Measurements from ENCODE around the gene KRTAP9-2.
"Not testable (repeated sequence)": the region's sequence is repeated elsewhere in the genome, so short reads cannot be mapped to it uniquely, and the experiment has no call there.

The KRTAP9-2 gene, protein sequence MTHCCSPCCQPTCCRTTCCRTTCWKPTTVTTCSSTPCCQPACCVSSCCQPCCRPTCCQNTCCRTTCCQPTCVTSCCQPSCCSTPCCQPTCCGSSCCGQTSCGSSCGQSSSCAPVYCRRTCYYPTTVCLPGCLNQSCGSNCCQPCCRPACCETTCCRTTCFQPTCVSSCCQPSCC

DNA sequence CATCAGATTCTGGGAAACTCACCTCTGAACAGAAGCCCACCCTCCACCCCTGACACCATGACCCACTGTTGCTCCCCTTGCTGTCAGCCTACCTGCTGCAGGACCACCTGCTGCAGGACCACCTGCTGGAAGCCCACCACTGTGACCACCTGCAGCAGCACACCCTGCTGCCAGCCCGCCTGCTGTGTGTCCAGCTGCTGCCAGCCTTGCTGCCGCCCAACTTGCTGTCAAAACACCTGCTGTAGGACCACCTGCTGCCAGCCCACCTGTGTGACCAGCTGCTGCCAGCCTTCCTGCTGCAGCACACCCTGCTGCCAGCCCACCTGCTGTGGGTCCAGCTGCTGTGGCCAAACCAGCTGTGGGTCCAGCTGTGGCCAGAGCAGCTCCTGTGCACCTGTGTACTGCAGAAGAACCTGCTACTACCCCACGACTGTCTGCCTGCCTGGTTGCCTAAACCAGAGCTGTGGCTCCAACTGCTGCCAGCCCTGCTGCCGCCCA, at the start of gene KRTAP9-2:
KRTAP9-2 (plus strand) TSS at position 51 of the 498 bp plus-strand sequence; CDS start at position 58, 7 bp downstream.
- not testable (repeated sequence) for DNase-seq

DNA sequence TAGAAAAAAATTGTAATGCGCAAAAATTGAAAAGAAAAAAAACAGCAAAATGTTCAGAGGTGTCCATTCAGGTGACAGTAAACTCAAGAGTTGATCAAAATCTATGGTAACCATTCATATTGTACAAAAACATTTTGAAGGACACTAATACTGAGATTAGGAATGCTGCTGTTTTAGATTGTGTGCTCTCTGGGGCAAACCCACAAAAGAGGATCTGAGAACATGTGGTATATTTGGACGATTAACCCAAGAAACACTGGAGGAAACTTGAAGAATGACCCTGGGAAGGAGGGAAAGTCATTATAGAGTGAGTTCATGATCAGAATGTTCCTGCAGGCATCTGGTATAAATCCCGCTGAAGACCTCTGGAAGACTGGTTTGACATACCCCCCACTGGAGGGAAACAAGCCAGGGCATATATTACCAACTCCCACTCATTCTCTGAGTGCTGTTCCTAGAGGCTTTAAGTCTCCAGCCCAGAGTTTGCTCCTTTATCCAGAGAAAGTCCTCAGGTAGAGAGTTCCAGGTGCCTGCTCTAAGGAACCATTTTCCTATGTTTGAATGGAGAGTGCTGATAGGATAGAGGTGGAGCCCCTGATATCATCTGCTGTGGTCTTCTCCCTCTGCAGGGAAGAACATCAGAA, 49.6 kb upstream of the KRTAP9-2 start:
- no peak for DNase-seq

DNA sequence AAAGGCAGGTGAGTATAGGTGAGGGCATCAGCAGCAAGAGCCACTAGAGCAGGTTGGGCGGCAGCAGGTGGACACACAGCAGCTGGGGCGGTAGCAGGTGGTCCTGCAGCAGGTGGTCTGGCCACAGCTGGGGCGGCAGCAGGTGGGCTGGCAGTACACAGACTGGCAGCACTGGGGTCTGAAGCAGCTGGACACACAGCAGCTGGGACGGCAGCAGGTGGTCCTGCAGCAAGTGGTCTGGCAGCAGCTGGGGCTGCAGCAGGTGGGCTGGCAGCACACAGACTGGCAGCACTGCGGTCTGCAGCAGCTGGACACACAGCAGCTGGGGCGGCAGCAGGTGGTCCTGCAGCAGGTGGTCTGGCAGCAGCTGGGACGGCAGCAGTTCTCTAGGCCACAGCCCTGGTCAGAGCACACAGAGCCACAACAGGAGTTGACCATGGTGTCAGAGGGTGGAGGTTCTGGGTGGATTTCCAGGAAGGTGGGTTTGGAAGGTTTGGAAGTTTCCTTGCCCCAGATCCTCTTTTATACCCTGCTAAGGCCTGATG, 48.6 kb upstream of the KRTAP9-2 start, which contains the start of gene KRTAP4-2:
KRTAP4-2 (minus strand) TSS at position 495 of the 545 bp plus-strand sequence; CDS start at position 438, 57 bp downstream.
- no peak for DNase-seq

DNA sequence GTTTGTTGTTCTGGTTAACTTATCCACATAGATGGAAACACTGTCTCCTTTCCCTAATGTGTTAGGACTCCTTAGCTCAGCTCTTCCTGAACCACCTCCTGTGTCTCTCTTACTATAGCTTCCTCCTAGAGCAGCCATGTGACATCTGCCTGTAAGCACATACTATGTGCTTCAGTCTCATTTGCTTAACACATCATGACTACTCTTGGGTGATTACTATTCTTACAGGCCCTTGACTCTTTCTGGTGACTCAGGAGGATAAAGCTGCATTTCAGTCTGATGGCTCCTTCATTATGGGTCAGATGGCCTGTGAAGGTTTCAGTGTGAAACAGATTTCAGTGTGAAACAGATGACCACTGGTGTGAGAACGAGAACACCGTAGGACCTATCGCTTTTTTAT, 48.1 kb upstream of the KRTAP9-2 start:
- DNase-seq = peak; percentile 22

DNA sequence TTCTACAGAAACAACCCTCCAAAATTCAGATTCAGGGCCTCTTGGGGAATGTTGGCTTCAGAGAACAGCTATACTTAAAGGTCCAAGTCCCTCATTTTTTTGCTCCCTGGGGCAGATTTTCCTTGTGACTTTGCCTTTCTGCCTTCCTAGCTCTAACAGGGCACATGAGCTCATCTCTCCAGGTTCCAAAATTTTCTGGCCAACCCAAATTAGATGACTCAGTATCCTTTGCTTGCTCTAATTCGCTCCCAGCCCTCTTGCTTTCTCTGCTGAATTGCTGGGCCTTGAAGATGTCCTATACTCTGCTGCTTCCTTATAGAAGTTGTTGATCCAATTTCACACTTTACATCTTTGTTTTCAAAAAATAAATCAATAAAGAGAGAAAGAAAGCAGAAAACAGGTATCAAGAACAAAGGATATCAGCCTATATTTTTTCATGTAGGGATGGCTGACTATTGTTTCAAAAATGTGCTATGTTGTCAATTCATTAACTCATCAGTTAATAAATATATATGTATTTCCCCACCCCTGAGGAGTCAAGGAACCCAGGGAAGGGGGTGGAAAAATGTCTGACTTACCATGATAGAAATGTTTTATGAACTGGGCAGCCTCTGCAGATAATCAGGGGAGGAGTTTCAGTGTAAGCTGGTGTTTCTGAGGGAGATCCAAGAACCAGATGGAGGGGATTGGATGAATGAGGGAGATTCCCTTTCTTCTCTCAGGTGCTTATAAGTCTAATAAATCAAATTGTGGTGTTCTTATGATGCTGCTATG, 47.4 kb upstream of the KRTAP9-2 start:
- DNase-seq = peak; percentile 25

DNA sequence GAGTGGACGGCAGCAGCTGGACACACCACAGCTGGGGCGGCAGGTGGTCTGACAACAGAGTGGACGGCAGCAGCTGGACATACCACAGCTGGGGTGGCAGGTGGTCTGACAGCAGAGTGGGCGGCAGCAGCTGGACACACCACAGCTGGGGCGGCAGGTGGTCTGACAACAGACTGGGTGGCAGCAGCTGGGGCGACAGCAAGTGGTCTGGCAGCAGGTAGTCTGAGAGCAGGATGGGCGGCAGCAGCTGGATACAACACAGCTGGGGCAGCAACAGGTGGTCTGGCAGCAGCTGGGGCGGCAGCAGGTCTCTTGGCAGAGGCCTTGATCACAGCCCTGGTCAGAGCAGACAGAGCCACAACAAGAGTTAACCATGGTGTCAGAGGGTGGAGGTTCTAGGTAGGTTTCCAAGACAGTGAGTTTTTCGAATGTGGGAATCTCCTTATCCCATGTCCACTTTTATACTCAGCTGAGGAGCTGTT, 41.9 kb upstream of the KRTAP9-2 start, which contains the start of gene KRTAP4-1:
KRTAP4-1 (minus strand) TSS at position 432 of the 482 bp plus-strand sequence; CDS start at position 375, 57 bp downstream.
- DNase-seq = no peak

DNA sequence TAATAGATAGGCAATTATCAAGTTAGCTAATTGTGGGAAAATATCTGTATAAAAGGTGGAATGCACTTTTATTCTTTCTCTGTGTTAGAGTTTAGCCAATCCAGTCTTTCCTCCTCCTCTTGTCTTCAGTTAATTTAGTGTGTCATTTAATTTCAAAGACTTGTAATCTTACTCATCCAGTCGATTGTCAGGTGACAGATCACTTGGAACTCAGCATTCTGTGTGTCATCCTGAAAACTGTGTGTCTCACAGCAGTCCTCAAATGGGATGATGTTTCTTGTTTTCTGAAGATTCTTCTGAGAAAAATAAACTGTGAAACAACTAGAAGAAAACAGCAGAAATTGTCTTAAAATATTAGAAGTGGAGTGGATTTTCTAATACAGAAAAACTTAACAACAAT, 41.4 kb upstream of the KRTAP9-2 start:
- DNase-seq = no peak

DNA sequence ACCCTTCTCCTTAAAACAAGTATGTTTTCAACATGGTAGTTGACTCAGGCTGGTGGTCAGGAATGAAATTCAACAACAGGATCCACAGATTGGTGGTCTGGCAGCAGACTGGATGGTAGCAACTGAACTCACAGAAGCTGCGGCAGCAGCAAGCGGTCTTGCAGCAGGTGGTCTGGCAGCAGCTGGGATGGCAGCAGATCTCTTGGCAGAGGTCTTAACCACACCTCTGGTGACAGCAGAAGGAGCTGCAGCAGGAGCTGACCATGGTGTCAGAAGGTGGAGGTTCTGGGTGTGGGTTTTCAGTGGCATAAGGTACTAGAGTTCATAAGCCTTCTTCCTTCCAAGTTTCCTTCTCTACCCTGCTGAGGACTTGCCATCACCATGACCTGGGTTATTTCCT, 39.6 kb upstream of the KRTAP9-2 start:
- DNase-seq = no peak

DNA sequence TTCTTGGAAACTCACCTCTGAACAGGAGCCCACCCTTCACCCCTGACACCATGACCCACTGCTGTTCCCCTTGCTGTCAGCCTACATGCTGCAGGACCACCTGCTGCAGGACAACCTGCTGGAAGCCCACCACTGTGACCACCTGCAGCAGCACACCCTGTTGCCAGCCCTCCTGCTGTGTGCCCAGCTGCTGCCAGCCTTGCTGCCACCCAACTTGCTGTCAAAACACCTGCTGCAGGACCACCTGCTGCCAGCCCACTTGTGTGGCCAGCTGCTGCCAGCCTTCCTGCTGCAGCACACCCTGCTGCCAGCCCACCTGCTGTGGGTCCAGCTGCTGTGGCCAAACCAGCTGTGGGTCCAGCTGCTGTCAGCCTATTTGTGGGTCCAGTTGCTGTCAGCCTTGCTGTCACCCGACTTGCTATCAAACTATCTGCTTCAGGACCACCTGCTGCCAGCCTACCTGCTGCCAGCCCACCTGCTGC, 36.6 kb upstream of the KRTAP9-2 start, which contains the start of gene KRTAP9-1:
KRTAP9-1 (plus strand) TSS at position 51 of the 482 bp plus-strand sequence; CDS start at position 51, 0 bp downstream.
- not testable (repeated sequence) for DNase-seq

DNA sequence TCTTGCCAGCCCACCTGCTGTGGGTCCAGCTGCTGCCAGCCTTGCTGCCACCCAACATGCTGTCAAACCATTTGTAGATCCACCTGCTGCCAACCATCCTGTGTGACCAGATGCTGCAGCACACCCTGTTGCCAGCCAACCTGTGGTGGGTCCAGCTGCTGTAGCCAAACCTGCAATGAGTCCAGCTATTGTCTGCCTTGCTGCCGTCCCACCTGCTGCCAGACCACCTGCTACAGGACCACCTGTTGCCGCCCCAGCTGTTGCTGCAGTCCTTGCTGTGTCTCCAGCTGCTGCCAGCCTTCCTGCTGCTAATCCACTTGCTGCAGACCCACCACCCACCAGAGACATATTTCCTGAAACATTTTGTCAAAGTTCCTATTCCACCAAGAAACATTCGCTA, 36.1 kb upstream of the KRTAP9-2 start:
- DNase-seq = no peak

DNA sequence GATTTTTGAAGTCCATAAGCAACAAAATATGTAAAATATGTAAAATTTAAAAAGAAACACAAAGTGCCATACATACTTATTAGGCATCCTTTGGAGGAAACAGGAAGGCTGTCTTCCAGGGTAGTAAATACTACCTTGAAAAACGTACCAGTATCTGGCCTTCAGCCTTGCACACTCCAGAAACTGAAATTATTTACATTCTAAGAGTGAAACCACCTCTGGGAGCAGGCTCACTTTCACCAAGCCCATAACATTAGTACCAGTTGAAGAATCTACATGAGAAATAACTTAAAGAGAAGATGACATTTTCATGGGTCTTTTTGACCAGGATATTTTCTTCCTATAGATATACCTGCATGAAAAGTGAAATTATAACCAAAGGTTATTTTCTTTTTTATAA, 30.4 kb upstream of the KRTAP9-2 start:
- DNase-seq = no peak

DNA sequence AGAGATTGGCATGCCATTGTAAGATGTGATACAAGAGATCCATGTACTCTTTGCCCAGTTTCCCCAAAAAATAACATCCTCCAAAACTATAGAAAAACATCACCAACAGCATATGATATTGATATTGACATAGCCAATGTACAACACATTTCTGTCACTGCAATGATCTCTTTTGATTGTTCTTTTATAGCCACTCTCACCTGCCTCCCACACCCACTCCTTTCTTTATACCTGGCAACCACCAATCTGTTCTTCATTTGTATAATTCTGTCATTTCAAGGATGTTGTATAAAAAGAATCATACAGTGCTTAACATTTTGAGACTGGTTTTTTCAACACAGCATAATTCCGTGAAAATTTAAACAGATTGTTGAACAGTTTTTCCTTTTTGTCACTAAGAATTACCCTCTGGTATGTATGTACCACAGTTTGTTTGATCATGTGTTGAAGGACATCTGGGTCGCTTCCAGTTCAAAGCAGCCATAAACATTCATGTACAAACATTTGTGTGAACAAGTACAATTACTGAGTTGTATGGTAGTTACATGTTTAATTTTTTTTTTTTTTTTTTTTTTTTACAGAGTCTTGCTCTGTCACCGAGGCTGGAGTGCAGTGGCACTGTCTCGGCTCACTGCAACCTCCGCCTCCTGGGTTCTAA, 26.9 kb upstream of the KRTAP9-2 start:
- no peak for DNase-seq

DNA sequence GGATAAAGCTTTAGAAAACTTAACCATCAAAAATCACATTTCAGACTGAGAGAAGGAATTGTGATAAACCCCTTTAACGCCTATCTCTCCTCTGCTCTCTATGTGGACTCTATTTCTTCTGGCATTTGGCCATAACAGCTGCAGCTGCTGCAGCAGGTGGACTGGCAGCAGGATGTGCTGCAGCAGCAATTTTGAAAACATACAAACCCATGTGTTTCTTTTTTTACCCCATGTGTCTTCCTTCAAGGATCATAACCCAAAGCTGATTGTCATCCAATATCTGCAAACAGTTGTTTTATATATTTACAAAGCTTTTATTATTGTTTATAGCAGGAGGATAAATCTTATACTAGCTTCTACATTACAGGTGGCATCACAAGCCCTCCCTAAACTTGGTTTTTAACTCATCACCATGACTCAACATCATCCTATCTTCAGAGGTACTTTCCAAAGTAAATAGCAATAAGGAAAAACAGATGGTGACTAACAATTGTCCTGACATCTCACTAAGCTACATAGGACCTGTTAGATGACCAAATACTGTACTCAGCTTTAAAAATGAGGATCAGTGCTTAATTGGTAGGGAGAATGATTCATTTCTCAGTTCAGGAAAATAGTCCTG, 14.5 kb upstream of the KRTAP9-2 start:
- DNase-seq = peak; percentile 9

DNA sequence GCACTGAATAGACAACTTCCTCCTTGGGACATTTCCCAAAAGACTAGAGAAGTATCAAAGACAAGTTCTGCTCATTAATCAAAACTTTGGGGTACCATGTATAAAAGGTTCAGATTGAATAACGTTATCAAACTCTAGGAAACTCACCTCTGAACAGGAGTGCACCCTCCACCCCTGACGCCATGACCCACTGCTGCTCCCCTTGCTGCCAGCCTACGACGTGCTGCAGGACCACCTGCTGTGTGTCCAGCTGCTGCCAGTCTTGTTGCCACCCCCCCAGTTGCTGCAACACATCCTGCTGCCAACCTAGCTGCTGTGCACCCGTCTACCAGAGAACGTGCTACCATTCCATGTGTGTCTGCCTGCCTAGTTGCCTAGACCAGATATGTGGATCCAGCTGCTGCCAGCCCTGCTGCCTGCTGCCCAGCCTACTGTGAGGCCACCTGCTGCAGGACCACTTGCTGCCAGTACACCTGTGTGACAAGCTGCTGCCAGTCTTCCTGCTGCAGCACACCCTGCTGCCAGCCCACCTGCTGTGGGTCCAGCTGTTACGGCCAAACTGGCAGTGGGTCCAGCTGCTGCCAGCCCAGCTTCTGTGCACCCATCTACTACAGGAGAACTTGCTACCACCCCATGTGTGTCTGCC, 13.8 kb upstream of the KRTAP9-2 start:
- DNase-seq = no peak

DNA sequence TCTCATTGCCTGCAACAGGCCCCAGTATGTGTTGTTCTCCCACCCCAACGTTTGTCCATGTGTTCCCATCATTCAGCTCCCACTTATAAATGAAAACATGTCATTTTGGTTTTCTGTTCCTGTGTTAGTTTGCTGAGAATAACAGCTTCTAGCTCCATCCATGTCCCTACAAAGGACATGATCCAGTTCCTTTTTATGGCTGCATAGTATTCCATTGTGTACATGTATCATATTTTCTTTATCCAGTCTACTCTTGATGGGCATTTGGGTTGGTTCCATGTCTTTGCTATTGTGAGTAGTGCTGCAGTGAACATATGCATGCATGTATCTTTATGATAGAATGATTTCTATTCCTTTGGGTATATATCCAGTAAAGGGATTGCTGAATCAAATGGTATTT, 10.8 kb upstream of the KRTAP9-2 start:
- DNase-seq = no peak

DNA sequence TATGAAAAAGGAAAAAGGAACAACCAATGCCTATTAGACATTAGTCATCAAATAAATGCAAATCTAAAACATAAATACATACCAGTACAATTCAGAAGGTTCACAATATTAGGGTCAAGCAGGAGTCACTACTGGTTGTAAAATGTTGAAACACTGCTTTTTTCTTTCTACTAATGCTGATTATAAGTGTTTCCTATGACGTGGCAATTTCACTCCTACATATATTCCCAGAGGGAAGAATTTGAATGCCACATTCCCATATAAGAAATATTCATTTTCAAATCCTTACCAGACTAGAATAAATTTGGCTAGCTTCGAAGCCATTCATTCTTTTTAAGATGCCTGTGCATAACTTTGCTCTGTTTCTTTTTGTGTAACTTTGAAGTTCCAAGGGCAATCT, 2.6 kb upstream of the KRTAP9-2 start:
- peak; percentile 3 for DNase-seq

DNA sequence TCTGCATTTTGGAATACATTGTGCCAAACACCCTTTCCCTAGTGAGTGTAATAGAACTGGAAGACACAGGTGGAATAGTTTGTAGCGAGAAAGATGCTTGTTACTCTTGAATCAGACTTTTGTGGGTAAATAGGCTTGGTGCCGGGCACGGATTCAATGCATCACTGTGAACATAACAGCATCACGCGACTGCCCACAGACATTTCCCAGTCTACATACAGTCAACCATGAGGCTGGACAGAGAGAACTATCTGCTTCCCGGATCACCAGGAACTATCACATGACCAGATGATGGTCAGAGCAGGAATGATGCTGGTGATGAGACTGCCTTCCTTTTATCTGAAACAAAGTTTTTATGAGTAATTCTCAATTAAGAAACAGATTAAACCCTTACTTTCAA, 397 bp upstream of the KRTAP9-2 start:
- DNase-seq = no peak

DNA sequence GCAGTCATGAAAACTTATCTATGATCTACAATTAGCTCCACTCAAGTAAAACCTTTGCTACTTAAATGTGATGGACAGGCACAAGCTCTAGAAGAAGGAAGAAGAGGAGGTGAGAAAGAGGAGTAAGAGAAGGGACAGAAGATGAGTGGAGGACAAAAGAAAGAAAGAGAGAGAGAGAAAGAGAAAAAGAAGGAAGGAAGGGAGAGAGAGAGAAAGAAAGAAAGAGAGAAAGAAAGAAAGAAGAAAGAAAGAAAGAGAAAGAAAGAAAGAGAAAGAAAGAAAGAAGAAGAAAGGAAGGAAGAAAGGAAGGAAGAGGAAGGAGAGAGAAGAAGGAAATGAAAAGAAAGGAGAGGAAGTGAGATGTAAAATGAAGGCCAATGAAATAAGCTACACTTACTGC, 3.6 kb downstream of the KRTAP9-2 start:
- DNase-seq = no peak

DNA sequence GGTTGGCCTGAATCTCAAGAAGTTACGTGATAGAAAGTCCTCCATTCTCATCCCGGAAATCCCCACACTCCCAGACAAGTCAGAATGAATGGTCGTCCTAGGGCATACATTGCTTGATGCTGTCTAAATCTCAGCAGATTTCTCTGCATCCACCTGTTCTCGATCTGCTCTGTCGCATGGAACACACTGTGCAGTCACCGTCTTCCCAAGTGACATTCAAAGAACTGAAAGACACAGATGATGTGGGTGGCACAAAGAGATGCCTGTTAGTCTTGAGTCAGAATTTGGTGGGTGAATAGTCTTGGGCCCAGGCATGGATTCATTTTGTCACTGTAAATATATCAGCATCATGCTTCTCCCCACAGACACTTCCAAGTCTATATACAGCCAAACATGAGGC, 5.3 kb downstream of the KRTAP9-2 start:
- no peak for DNase-seq

DNA sequence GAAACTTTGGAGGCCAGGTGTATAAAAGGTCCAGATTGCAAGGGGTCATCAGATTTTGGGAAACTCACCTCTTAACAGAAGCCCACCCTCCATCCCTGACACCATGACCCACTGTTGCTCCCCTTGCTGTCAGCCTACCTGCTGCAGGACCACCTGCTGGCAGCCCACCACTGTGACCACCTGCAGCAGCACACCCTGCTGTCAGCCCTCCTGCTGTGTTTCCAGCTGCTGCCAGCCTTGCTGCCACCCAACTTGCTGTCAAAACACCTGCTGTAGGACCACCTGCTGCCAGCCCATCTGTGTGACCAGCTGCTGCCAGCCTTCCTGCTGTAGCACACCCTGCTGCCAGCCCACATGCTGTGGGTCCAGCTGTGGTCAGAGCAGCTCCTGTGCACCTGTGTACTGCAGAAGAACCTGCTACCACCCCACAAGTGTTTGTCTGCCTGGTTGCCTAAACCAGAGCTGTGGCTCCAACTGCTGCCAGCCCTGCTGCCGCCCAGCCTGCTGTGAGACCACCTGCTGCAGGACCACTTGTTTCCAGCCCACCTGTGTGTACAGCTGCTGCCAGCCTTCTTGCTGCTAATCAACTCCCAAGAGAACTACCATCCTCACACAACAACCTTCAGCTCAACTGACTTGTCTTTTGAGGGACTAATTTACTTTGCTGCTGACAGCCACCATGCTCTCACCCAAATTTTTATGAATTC, 6.1 kb downstream of the KRTAP9-2 start, which contains the start of gene KRTAP9-3:
KRTAP9-3 (plus strand) TSS at position 51 of the 707 bp plus-strand sequence; CDS start at position 104, 53 bp downstream.
- not testable (repeated sequence) for DNase-seq

All from fibroblast of upper back skin (primary cell).